ENCODE results near the gene CNOT10. TPM values are rescaled to one million over a fixed set of nuclear protein-coding genes. Genes with fewer than 3 reads are reported as not detected.
"Not testable (repeated sequence)": the region's sequence is repeated elsewhere in the genome, so short reads cannot be mapped to it uniquely, and the experiment has no call there.

The CNOT10 gene
- 13.6 and 21.4 TPM in 2 replicates for total RNA-seq

GRCh38 chr3:32684800-32685542 is at the start of gene CNOT10:
TSS of gene CNOT10 (plus strand) at chr3:32685188. CDS start at chr3:32685461, 273 bp downstream.
- DNase-seq (ENCODE audit: extremely low read depth, low read depth, low spot score) = peak; percentile 42

GRCh38 chr3:32640939-32641338 is 44.0 kb upstream of the CNOT10 start:
- no peak for DNase-seq (ENCODE audit: extremely low read depth, low read depth, low spot score)

- DNase-seq (ENCODE audit: extremely low read depth, low read depth, low spot score) = no peak
Observed at GRCh38 chr3:32641356-32641755, 43.6 kb upstream of the CNOT10 start.

GRCh38 chr3:32643354-32643753 is 41.6 kb upstream of the CNOT10 start:
- DNase-seq (ENCODE audit: extremely low read depth, low read depth, low spot score) = no peak

GRCh38 chr3:32643816-32644215 is 41.2 kb upstream of the CNOT10 start:
- no peak for DNase-seq (ENCODE audit: extremely low read depth, low read depth, low spot score)

GRCh38 chr3:32644380-32644779 is 40.6 kb upstream of the CNOT10 start:
- DNase-seq (ENCODE audit: extremely low read depth, low read depth, low spot score) = no peak

GRCh38 chr3:32646761-32647160 is 38.2 kb upstream of the CNOT10 start:
- no peak for DNase-seq (ENCODE audit: extremely low read depth, low read depth, low spot score)

GRCh38 chr3:32652337-32653100 is 32.5 kb upstream of the CNOT10 start:
- DNase-seq (ENCODE audit: extremely low read depth, low read depth, low spot score) = not testable (repeated sequence)

GRCh38 chr3:32655167-32655566 is 29.8 kb upstream of the CNOT10 start:
- DNase-seq (ENCODE audit: extremely low read depth, low read depth, low spot score) = no peak

GRCh38 chr3:32660634-32661033 is 24.4 kb upstream of the CNOT10 start:
- DNase-seq (ENCODE audit: extremely low read depth, low read depth, low spot score) = no peak

GRCh38 chr3:32662647-32663046 is 22.3 kb upstream of the CNOT10 start:
- DNase-seq (ENCODE audit: extremely low read depth, low read depth, low spot score) = no peak

GRCh38 chr3:32664630-32665075 is 20.3 kb upstream of the CNOT10 start:
- not testable (repeated sequence) for DNase-seq (ENCODE audit: extremely low read depth, low read depth, low spot score)

GRCh38 chr3:32667072-32667582 is 17.9 kb upstream of the CNOT10 start:
- no peak for DNase-seq (ENCODE audit: extremely low read depth, low read depth, low spot score)

GRCh38 chr3:32669226-32669625 is 15.8 kb upstream of the CNOT10 start:
- DNase-seq (ENCODE audit: extremely low read depth, low read depth, low spot score) = not testable (repeated sequence)

- not testable (repeated sequence) for DNase-seq (ENCODE audit: extremely low read depth, low read depth, low spot score)
Observed at GRCh38 chr3:32673730-32674129, 11.3 kb upstream of the CNOT10 start.

- DNase-seq (ENCODE audit: extremely low read depth, low read depth, low spot score) = no peak
Observed at GRCh38 chr3:32675164-32675563, 9.8 kb upstream of the CNOT10 start.

GRCh38 chr3:32675650-32676049 is 9.3 kb upstream of the CNOT10 start:
- DNase-seq (ENCODE audit: extremely low read depth, low read depth, low spot score) = no peak

- DNase-seq (ENCODE audit: extremely low read depth, low read depth, low spot score) = no peak
Observed at GRCh38 chr3:32681811-32682210, 3.2 kb upstream of the CNOT10 start.

GRCh38 chr3:32684029-32684799 is 774 bp upstream of the CNOT10 start:
- no peak for DNase-seq (ENCODE audit: extremely low read depth, low read depth, low spot score)

- DNase-seq (ENCODE audit: extremely low read depth, low read depth, low spot score) = no peak
Observed at GRCh38 chr3:32685543-32686185, 676 bp downstream of the CNOT10 start.

Measured in glomerular endothelial cell (primary cell).